ENCODE results near the gene IGF2BP2.
A peak's percentile ranks its signal among the peaks of the same experiment; 100 is the strongest.

The IGF2BP2 gene

DNA sequence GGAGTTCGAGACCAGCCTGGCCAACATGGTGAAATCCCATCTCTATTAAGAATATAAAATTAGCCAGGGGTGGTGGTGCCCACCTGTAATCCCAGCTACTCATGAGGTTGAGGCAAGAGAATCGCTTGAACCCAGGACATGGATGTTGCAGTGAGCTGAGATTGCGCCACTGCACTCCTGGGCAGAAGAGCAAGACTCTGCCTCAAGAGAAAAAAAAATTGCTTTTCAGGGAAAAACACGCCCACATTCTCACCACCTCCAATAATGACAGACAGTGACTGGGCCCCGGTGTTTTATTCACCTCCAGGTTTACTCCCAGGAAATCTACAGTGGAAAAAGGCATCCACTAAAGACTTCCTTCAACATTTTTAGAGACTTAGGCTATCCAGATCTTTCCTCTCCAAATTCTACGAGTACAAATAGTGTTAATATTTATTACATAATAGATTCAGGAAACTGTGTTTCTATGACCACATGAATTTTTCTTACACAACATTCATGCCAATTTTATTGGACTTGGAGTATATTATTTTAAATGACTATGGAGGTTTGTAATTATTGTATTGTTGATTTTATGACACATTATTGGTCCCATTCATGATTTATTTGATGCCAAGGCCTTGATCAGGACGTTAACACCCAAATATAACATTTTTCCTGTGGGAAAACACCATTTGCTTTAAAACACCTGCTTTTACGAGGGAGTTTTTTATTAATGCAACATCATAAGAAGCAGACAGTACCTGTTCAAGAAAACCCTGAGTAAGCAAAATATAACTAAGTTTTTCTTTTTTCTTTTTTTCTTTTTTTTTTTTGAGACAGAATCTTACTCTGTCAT lies 26.6 kb downstream of the IGF2BP2 start:
- no peak for DNase-seq (ENCODE audit: low read depth)
- no peak overlapping the region for H3K4me3 ChIP-seq (ENCODE audit: low read depth, low read length)
- TF ChIP-seq, protein P1, sequence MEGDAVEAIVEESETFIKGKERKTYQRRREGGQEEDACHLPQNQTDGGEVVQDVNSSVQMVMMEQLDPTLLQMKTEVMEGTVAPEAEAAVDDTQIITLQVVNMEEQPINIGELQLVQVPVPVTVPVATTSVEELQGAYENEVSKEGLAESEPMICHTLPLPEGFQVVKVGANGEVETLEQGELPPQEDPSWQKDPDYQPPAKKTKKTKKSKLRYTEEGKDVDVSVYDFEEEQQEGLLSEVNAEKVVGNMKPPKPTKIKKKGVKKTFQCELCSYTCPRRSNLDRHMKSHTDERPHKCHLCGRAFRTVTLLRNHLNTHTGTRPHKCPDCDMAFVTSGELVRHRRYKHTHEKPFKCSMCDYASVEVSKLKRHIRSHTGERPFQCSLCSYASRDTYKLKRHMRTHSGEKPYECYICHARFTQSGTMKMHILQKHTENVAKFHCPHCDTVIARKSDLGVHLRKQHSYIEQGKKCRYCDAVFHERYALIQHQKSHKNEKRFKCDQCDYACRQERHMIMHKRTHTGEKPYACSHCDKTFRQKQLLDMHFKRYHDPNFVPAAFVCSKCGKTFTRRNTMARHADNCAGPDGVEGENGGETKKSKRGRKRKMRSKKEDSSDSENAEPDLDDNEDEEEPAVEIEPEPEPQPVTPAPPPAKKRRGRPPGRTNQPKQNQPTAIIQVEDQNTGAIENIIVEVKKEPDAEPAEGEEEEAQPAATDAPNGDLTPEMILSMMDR (IDR thresholded peaks at IDR 0.05; ENCODE audit: control insufficient read depth, extremely low read depth, insufficient read depth), result no peak

DNA sequence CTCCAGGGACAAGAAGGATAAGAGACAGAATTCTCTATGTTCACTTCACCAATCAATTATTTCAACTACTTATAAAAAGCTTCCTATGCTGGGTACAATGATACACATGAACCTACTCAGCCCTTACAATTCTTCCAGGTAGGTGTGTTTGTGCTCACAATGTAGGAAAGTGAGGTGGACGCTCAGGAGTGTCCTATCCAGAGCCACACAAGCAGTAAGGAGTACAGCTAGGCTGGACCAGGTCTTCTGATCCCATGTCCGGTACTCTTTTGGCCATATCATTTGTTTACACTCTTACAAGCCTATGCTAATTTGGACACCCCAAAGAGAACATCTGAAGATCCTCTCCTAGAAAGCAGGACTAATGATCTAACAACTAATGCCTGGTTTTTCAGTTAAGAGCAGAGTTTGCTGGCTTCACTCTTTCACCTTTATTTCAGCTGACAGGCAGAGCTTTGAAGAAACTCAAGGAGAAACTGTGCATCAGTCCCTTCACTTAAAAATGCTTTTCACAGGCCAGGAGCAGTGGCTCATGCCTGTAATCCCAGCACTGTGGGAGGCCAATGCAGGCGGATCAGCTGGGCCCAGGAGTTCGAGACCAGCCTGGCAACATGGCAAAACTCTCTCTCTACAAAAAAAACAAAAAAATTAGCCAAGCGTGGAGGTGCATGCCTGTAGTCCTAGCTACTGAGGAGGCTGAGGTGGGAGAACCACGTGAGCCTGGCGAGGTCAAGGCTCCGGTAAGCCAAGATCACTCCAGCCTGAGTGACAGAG lies 27.5 kb downstream of the IGF2BP2 start:
- H3K4me3 ChIP-seq (ENCODE audit: low read depth, low read length), result no peak overlapping the region
- DNase-seq (ENCODE audit: low read depth), result no peak
- TF ChIP-seq, protein P1 (IDR thresholded peaks at IDR 0.05; ENCODE audit: control insufficient read depth, extremely low read depth, insufficient read depth), result no peak

DNA sequence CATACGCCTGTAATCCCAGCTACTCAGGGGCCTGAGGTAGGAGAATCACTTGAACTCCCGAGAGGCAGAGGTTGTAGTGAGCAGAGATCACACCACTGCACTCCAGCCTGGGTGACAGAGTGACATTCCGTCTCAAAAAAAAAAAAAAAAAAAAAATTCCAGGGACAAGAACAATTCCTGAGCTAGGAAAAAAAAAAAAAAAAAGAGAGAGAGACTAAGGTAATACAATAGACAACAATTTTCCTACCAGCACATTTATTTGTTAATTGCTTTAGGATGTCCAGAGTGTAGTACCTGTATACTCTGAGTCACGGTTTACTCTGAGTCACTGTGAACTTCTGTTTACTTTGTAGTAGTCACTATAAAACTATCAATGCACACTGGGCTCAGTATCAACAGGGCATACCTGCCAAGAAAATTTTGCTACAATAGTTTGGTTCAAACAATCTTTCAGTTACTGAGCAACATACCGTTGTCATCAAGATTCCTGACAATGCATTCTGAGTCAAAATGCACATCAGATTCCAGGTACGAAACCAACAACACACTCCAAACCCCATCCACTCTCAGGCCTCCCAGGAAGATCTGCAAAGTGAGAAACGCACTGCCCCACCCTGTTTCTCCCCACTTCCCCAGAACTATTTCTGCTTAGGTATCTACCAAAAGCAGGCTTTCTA lies 28.3 kb downstream of the IGF2BP2 start:
- TF ChIP-seq, protein P1 (IDR thresholded peaks at IDR 0.05; ENCODE audit: control insufficient read depth, extremely low read depth, insufficient read depth), result no peak
- H3K4me3 ChIP-seq (ENCODE audit: low read depth, low read length), result no peak overlapping the region
- peak; percentile 97 for DNase-seq (ENCODE audit: low read depth)

DNA sequence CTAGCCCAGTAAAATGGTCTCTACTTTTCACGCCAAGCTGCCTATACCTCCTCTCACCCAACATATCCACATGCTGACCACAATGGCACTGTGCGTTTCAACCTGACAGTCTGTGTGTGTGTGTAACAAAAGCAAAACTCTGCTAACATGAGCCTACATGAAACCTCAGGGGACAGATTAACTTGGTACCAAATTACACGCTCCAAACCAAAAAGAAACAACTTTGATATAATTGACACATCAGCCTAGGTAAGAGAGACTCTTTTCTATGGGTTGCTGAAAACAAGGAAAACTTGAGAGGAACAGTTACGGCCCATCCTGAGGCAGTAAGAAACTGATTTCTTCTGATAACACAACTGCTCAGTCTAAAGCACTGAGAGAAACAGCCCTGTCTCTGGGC lies 31.5 kb downstream of the IGF2BP2 start:
- DNase-seq (ENCODE audit: low read depth), result no peak
- no peak overlapping the region for H3K4me3 ChIP-seq (ENCODE audit: low read depth, low read length)
- TF ChIP-seq, protein P1 (IDR thresholded peaks at IDR 0.05; ENCODE audit: control insufficient read depth, extremely low read depth, insufficient read depth), result no peak

DNA sequence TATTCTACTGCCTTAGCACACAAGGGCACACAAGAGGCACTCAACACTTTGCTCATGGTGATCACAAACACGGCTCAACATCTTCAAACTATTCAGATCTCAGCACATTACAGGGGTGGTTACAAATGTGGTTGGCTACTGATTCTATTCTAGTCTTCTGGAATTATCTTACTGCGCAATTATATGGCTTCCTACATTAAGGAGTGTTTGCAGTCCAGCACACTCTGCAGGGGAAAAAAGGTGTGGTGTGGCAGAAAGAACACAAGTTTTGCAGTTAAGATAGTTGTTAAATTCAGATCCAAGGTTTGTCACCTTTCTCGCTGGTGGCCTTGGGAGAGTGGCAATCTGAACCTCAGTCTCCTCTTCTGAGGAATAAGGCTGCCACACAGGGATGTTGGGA lies 31.9 kb downstream of the IGF2BP2 start:
- DNase-seq (ENCODE audit: low read depth), result no peak
- TF ChIP-seq, protein P1 (IDR thresholded peaks at IDR 0.05; ENCODE audit: control insufficient read depth, extremely low read depth, insufficient read depth), result no peak
- no peak overlapping the region for H3K4me3 ChIP-seq (ENCODE audit: low read depth, low read length)

DNA sequence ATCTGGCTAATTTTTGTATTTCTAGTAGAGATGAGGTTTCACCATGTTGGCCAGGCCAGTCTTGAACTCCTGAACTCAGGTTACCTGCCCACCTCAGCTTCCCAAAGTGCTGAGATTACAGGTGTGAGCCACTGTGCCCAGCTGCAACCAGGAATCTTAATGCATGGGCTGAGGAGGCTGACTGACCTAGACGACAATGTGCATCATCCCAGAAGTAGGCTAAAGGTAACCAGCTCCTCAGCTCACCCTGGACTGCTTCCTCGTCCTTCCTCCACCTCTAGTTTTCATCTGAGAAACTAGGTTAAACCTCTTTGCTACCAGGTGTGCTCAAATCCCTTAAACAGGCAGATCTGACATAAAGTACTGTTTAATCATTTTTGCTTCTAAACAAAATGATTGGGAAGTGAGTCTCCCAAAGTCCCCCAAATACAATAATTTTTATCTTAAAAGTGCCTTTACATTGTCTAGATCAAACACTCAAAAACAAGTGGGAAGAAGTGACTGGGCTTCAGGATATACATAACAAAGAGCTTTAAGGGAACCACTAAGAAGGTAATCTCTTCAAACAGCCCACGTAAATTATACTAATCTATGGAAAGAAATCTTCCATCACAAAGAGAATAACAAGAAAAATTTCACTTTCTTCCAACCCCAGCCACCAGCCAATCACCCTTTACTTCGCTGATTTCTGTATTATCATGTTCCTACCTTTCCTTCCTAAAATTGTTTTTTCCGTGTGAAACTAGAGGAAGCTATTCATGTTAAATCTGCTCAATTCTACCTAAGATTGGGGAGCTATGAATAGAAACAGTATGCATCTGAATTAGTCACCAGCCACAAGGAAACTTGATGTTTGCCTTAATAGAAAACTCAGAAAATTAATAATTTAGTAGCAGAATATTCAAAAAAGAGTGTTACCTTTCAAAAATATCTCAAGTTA lies 34.7 kb downstream of the IGF2BP2 start:
- TF ChIP-seq, protein P1 (IDR thresholded peaks at IDR 0.05; ENCODE audit: control insufficient read depth, extremely low read depth, insufficient read depth), result no peak
- H3K4me3 ChIP-seq (ENCODE audit: low read depth, low read length), result no peak overlapping the region
- DNase-seq (ENCODE audit: low read depth), result no peak
